Adrenal gland (tissue), 12 donors: ENCODE measurements around the gene MAT1A. TPM values are rescaled to one million over a fixed set of nuclear protein-coding genes. Genes with fewer than 3 reads are reported as not detected.

ENCODE experiments used
- DNase-seq, 7 donors: peaks; one replicate each; pipeline ENCODE4 v3.0.0-alpha.2; 2019 to 2020
- H3K27ac ChIP-seq, 5 donors: fragments of 200-600 bp; sonication (generic) in 4 of 5; 1 replicate in 3 of 5; 2 replicates in 2 of 5; pipeline versions ENCODE4 v1.5.1 to v1.8.0; 2016 to 2020; ENCODE audit warnings: mild to moderate bottlenecking in 1 of 5
- H3K27me3 ChIP-seq: fragments of 200-600 bp; 2 replicates; pipeline ENCODE4 v1.8.0; 2021
- H3K36me3 ChIP-seq, 2 donors: fragments of 200-600 bp; replicated peaks in 1 of 2; 1 replicate in 1 of 2; 2 replicates in 1 of 2; pipeline versions ENCODE4 v1.5.1 to v1.8.0; 2018 to 2022
- H3K4me1 ChIP-seq, 2 donors: fragments of 200-600 bp; replicated peaks in 1 of 2; 1 replicate in 1 of 2; 2 replicates in 1 of 2; pipeline versions ENCODE4 v1.5.1 to v1.8.0; 2018 to 2021
- H3K4me3 ChIP-seq, 4 donors: fragments of 200-600 bp; sonication (generic) in 3 of 4; one replicate each; pipeline ENCODE4 v1.5.1; 2016 to 2018
- H3K9me3 ChIP-seq, 3 donors: fragments of 200-600 bp; sonication (generic) in 1 of 3; replicated peaks in 1 of 3; 1 replicate in 2 of 3; 2 replicates in 1 of 3; pipeline versions ENCODE4 v1.5.1 to v1.8.0; 2016 to 2021
- POLR2A ChIP-seq, 2 donors: fragments of 450-650 bp; IDR thresholded peaks; one replicate each; pipeline ENCODE4 v1.6.1; 2017; ENCODE audit warnings: antibody characterized with exemption in 2 of 2, mild to moderate bottlenecking in 2 of 2, moderate library complexity in 1 of 2
- WGBS, 4 donors: extraction: QIAGEN DNeasy Blood & Tissue Kit in 2 of 4; methylation state at CpG; one replicate each; pipeline versions ENCODE4 v1.1.5 to v1.1.7; 2013 to 2017; 5-methylcytosine and 5-hydroxymethylcytosine counted together
- intact Hi-C, 2 donors: fragments of 100-400 bp; cut with DNase I; formaldehyde crosslinking; loops; one replicate each; pipeline versions ENCODE4 v1.14.1 to v1.15.0; 2022 to 2023
- polyA plus RNA-seq, 3 donors: library from polyadenylated mRNA; stranded (reverse); fragments of 200-250 nt in 2 of 3; fragments of 350-450 nt in 1 of 3; fragmentation: Illumina TruSeq in 1 of 3; extraction: RNeasy Lipid Tissue Mini Kit (QIAGEN cat#74804) in 1 of 3; gene quantifications; one replicate each; pipeline ENCODE4 v1.2.3, GENCODE V29; 2013 to 2014
- total RNA-seq, 9 donors: library from RNA; depleted of rRNA in 4 of 9; stranded (reverse); fragments of >200 nt in 4 of 9; fragments of 120-200 nt in 1 of 9; fragmentation: NEBNext Ultra II Directional in 1 of 9; extraction: Animal tissue kit (Norgen Biotek cat#: 25700) in 1 of 9; gene quantifications; one replicate each; pipeline versions ENCODE4 v1.1.0 to v1.2.4, GENCODE V29; 2013 to 2023
- TF ChIP-seq, protein P1 (sequence below), 6 experiments: fragments of 450-650 bp in 4 of 6; fragments of 200-600 bp in 2 of 6; sonication (generic) in 1 of 6; IDR thresholded peaks; 1 replicate in 5 of 6; 2 replicates in 1 of 6; pipeline versions ENCODE4 v1.5.1 to v1.8.0; 2016 to 2021; ENCODE audit warnings: antibody characterized with exemption in 6 of 6, mild to moderate bottlenecking in 2 of 6, moderate library complexity in 1 of 6
- donor health status: healthy with polysubstance abuse.
- donor health status: Bipolar disorder and iron deficiency.
- donor health status: DM: yes; HTN: yes; CAD: no.
- donor health status: DM: no; HTN: no; CAD: no.
- donor health status: DM: no; HTN: no; CAD: no.
- donor health status: DM: yes; HTN: yes; CAD: no.

The MAT1A gene
- total and polyA plus RNA-seq, 12 donors = 0.16 to 15.1 (median 0.57) TPM; not detected in 1

DNA sequence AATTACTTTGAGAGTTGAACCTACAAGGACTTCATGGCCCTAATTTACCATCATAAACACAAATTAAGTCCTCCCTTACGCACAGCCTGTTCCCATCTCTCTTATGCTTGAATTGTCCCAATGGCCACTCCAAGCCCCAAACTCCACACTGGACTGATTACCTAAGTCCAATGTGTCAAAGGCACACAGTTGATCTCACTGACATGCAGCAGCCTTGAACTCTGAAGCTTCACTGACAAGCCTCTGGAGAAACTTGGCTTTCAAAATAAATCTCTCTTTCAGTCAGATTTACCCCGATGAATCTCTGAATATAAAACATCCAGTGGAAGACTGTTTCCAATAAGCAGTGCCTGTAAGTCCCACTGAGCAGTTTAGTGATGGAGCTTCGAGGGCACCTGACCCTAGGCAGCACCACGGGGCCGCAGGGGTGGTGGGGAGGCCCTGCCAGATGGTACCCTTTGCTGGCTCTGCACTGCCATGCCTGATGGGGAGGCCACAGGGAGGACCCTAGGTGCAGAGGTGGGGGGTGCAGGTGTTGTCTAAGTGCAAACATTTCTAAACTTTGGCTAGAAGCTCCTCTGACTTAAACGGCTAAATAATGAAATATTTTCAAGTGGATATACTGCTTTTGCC is 3.3 kb upstream of the MAT1A start:
- H3K27ac ChIP-seq = no peak overlapping the region
- H3K27me3 ChIP-seq = no peaks in the 10 kb centered on the region
- no peak overlapping the region for H3K4me3 ChIP-seq
- H3K4me1 ChIP-seq = no peaks in the 10 kb centered on the region
- TF ChIP-seq, protein P1, sequence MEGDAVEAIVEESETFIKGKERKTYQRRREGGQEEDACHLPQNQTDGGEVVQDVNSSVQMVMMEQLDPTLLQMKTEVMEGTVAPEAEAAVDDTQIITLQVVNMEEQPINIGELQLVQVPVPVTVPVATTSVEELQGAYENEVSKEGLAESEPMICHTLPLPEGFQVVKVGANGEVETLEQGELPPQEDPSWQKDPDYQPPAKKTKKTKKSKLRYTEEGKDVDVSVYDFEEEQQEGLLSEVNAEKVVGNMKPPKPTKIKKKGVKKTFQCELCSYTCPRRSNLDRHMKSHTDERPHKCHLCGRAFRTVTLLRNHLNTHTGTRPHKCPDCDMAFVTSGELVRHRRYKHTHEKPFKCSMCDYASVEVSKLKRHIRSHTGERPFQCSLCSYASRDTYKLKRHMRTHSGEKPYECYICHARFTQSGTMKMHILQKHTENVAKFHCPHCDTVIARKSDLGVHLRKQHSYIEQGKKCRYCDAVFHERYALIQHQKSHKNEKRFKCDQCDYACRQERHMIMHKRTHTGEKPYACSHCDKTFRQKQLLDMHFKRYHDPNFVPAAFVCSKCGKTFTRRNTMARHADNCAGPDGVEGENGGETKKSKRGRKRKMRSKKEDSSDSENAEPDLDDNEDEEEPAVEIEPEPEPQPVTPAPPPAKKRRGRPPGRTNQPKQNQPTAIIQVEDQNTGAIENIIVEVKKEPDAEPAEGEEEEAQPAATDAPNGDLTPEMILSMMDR (IDR thresholded peaks at IDR 0.05) = no peak
- TF ChIP-seq POLR2A (IDR thresholded peaks at IDR 0.05) = no peak
- whole genome bisulfite sequencing, 4 donors = 55 to 76% (median 65%) methylated on average over 6 of the region's 6 CpGs
- no peak for DNase-seq
- H3K36me3 ChIP-seq = no peaks in the 10 kb centered on the region
- no peaks in the 10 kb centered on the region for H3K9me3 ChIP-seq
- intact Hi-C loops = no loop called here

- intact Hi-C loops = no loop called here
- TF ChIP-seq POLR2A (IDR thresholded peaks at IDR 0.05) = no peak
- TF ChIP-seq, protein P1 (IDR thresholded peaks at IDR 0.05) = no peak
- WGBS, 4 donors = 73 to 82% (median 77%) methylated on average over 4 of the region's 4 CpGs
Observed at GRCh38 chr10:80290474-80291220, 1.2 kb upstream of the MAT1A start.

GRCh38 chr10:80288849-80289248 is 609 bp downstream of the MAT1A start:
- TF ChIP-seq, protein P1 (IDR thresholded peaks at IDR 0.05) = no peak
- no peak for TF ChIP-seq POLR2A (IDR thresholded peaks at IDR 0.05)
- Histone ChIP-seq H3K36me3 (no peaks in the 10 kb centered on the region), H3K4me3 (no peak overlapping the region), H3K4me1 (no peaks in the 10 kb centered on the region), H3K27me3 (no peaks in the 10 kb centered on the region), H3K9me3 (no peaks in the 10 kb centered on the region), H3K27ac (no peak overlapping the region)
- no peak for DNase-seq
- WGBS, 4 donors = 83 to 91% (median 87%) methylated on average over 5 of the region's 5 CpGs
- intact Hi-C loops = no loop called here

More at GRCh38 chr10:80290474-80291220, 1.2 kb upstream of the MAT1A start:
- DNase-seq = no peak
- Histone ChIP-seq H3K9me3 (no peaks in the 10 kb centered on the region), H3K4me3 (no peak overlapping the region), H3K4me1 (no peaks in the 10 kb centered on the region), H3K36me3 (no peaks in the 10 kb centered on the region), H3K27me3 (no peaks in the 10 kb centered on the region), H3K27ac (no peak overlapping the region)

DNA sequence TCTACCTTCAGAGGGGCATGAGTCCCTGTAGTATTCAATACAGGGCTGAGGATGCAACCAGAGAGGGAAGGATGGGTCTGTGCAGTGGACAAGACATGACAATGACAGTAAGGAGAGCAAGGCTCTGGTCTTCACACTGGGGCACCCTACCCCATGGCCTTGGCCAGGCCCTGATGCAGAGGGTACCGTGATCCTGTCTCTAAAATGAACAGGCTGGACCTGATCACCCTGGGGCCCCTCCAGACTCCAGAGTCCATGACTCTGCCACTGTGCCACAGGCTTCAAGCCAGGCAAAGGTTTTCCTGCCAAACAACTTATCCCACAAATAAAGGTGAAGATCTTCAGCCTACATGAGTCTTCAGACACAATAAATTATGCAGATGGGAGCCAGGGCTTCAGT is 4.9 kb downstream of the MAT1A start:
- H3K27me3 ChIP-seq = no peaks in the 10 kb centered on the region
- WGBS, 4 donors = 90 to 100% methylated on average over 1 of the region's 1 CpG; no CpG with 5 or more reads in 2 of the 4 donors
- no peak for TF ChIP-seq POLR2A (IDR thresholded peaks at IDR 0.05)
- TF ChIP-seq, protein P1 (IDR thresholded peaks at IDR 0.05) = no peak
- H3K36me3 ChIP-seq = no peaks in the 10 kb centered on the region
- H3K4me3 ChIP-seq = no peak overlapping the region
- DNase-seq = no peak
- H3K4me1 ChIP-seq = no peaks in the 10 kb centered on the region
- intact Hi-C loops = no loop called here
- no peak overlapping the region for H3K27ac ChIP-seq
- no peaks in the 10 kb centered on the region for H3K9me3 ChIP-seq
